IPS DF 19.7 (cell line): ENCODE data around the gene PKD1L1.

Experiments
- DNase-seq: peaks from one replicate; pipeline ENCODE4 v3.0.0-alpha.2; 2013; ENCODE audit warnings: low read depth, low spot score

PKD1L1 gene

DNA sequence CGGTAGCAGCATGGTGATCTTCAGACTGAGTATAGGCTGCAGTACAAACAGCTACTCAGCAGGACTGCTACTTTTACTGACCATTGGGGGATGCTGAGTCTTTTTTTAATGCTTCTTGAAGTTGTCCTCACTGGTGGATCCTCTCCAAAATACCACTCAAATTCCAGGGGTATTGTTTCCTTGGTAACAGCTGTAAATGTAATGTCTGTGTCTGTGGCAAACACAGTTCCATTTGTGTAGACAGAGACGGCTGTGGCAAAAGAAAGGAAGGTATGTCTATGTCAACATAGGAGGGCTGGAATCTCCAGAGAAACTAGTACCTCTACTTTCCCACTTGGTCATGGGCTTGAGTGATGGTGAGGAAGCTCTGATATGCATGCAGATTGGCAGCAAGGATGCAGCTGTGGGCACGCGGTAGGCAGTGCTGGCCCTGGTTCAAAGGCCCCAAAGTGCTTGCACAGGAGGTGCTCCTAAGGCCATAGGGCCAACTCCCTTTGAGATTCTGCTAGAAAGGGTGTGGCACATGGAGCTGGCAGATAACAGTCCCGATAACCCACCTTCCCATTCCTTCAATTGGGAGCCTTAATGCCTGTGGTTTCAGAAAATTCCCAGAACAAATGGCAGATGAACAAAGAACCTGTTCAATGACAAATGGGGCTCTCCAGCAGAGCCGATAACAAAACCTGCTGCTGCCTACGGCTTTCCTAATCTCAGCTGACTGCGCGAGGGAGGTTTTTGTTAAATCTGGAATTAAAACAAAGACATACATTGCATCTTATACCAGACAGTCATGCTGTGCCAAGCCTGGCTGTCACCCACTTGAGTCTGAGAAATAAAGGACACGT, 43.0 kb downstream of the PKD1L1 start:
- no peak for DNase-seq

- DNase-seq = no peak
Measured at GRCh38 chr7:47902013-47902412, 46.3 kb downstream of the PKD1L1 start.

- DNase-seq = no peak
Measured at GRCh38 chr7:47901542-47901941, 46.7 kb downstream of the PKD1L1 start.

- DNase-seq = no peak
Measured at GRCh38 chr7:47897831-47898230, 50.4 kb downstream of the PKD1L1 start.

DNA sequence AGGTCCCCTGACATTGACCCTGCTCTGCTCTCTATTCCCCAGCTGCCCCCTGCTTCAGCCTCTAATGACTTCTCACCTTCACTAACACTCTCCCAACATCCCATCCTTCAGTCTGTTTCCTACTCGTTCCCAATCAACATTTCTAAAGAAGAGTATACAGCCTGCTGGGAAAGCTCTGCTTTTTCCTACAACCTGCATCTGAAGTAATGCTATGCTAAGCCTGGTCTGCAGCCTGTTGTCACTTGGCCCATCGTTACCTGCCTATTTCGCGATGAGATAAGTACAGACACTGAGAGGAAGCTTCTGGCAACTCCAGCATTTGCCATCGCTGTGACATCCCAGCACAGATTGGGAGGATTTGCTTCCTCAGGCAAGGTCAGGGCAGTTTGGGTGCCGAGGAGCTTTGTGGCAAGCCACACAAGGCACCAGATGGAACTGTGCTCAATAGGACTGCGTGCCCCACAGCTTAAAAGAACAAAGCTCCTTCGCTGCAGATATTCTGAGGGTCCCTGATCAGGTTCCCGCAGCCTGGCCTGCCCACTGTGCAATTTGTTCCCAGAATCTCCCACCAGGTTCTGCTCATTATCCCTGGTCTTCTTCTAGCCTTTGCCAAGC, 51.4 kb downstream of the PKD1L1 start:
- no peak for DNase-seq

DNA sequence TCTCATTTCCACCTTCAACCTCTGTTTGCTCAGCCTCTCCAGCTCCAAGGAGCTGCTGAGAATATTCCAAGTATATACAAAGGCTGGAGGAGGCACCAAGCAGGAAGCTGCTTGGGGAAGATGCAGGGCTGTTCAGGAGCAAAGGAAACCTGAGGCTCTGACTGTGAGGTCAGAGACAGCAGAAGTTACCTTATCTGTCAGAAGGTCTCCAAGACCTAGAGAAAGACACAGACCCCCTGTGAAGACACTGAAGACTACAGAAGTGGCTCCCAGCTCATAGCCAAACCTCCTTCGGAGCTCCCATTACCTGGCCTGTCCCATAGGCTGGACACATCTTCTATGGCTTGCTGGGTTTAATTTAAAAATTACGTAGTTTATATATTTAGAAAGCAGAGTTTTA, 53.2 kb downstream of the PKD1L1 start:
- no peak for DNase-seq

DNA sequence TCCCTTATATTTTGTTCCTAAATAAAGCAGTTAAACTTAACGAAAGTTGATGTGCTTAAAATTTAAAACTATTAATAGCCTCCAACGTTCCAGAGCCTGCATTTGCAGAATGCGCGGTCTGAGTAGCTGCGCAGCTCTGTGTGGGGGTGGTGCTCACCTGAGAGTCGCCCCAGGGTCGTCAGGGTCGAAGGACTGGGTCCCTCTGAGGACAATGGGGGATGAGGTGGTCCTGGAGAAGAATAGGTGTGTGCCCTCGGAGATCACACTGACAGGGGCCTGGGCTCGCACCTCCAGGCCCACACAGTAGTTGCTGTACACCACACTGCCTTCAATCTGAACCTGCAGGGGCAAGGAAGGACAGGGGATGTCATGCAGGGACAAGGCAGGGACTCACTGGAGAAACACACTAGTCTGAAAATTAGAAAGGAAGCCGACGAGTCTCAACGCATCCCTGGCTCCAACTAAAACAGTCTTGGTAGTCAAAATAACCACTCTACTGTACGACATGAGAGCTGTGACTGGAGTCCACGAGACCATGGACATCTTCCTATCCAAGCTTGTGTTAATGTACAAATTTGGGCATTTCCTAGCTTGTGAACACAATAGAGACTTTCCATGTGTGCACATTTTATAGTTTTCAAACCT, 54.4 kb downstream of the PKD1L1 start:
- no peak for DNase-seq

- DNase-seq = no peak
Measured at GRCh38 chr7:47893238-47893637, 55.0 kb downstream of the PKD1L1 start.

GRCh38 chr7:47890606-47891005, 57.7 kb downstream of the PKD1L1 start:
- DNase-seq = no peak

DNA sequence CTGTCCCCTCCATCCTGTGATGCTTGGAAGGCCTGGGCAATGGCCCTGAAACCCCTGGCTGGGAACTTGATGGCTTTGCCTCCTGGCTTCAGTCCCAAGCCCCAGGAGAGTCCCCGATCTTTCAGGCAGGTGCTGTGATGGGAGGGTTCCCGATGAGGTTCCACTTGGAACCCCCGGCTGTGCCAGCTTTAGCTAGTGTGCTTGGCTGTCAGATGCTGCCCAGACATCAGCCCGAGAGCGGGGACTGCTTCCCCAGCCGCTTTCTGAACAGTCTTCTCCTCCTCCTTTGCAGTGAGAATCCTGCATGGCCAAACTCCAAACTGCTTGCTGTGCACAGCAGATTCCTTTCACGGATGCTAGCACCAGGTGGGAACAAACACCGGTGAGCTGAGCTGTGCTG, 58.1 kb downstream of the PKD1L1 start:
- DNase-seq = no peak

- no peak for DNase-seq
Measured at GRCh38 chr7:47889723-47890122, 58.5 kb downstream of the PKD1L1 start.

DNA sequence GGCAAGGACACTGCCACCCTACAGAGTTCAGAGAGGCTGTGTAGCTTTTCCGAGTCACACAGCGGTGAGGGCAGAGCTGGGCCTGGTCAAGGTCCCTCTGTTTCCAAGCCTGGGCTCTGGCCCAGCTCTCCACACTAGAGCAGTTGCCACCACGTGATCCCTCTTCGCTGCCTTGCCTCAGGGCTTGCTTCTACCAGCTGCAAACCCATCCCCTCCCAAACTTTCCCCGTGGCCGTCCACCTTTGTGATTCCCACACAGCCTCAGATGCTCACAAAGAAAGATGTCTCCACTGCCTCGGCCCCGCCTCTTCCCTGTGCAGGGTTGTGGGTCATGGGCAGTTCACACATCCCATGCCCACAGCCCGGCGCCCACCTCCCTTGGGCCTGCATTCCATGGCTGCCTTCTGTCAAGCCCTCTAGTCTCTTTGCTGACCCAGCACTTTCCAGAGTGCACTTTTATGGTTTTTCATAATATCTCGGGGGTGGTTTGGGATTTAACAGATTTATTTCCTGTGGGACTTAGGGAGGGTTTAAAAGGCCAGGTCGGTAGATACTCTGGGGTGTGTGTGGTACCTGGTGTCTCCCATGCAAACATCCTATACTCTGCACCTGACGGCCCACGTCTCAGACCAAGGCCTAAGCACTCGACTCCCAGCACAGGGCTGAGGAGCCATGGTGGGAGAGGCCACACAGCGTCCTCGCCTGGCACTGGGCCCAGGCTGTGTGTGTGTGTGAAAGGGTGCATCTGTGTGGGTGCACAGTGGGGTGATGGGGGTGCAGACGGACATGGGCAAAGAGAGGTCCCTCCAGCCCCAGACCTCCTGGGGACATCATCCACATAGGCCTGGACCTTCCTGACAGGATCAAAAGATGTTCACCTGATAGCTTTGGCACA, 59.6 kb downstream of the PKD1L1 start:
- no peak for DNase-seq

GRCh38 chr7:47887016-47887640, 61.1 kb downstream of the PKD1L1 start:
- no peak for DNase-seq

- DNase-seq = no peak
Measured at GRCh38 chr7:47885987-47886811, 62.1 kb downstream of the PKD1L1 start.

DNA sequence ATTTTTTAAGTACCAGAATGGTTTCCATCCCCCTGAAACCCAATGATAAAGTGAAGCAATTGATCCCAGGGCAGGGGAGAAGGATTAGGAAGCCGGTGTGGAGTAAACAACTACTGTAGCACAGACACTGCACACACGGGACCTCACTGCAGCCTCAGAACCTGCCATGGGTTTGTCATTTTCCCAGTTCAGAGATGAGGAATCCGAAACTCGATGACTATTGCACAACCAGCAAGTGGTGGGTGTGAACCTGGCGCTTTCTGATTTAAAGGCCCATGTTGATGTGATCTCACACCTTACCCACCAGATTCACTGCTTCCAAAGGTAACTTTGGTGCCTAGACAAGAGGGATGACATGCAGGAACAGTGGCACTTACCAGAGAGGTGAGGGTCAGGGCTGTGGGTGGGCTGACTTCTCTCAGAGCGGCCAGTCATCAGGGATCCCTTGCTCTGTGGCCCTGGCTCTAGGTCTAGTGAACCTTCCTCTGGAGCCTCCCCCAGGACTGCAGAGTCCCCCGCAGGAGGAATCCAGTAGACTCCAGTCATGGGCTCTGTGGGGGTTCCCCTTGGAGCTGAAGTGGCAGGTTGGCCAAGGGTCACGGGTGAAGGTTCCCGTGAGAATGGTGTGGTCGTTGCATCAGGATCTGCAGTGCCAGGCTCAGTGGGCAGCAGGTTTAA, 62.8 kb downstream of the PKD1L1 start:
- DNase-seq = no peak

- no peak for DNase-seq
Measured at GRCh38 chr7:47884675-47885074, 63.6 kb downstream of the PKD1L1 start.

DNA sequence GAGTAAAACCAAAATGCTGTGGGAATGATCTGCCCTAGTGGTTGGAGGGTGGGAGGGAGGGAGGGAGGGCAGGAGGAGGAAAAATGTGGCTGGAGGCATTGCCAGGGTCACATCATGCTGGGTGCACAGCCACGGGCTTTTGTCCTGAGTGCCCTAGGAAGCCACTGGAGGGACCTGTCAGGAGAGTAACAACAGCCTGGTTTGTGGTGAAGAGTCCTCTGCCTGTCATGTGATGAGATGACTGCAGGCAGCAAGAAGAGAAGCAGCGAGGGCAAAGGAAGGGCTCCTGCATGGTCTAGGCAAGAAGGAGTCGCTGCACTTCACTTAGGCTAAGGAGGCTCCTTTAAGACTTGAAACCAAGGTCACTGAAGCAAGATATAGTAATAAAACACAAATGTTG, 65.6 kb downstream of the PKD1L1 start:
- no peak for DNase-seq

- no peak for DNase-seq
Measured at GRCh38 chr7:47881256-47881655, 67.0 kb downstream of the PKD1L1 start.

DNA sequence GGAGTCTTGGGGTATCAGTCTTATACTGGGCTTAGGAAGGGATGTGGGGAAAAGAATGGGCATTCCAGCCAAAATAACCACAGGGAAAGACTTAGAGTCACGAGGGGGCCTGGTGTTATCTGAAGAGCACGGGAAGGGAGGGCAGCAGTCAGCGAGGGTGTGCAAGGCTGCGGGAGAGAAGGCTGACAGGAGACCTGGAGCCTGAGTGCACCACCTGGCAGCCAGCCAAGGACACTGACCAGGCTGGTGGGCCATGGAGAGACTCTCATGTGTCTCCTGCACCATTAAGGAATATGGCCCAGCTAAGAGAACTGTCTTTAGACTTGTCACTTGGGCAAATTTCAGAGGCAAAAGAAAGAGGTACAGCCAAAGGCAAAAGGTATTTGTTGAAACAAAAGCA, 69.6 kb downstream of the PKD1L1 start:
- DNase-seq = no peak

- DNase-seq = no peak
Measured at GRCh38 chr7:47877336-47877735, 70.9 kb downstream of the PKD1L1 start.
